ENCODE measurements around the gene FBXW11. TPM values are rescaled to one million over a fixed set of nuclear protein-coding genes. Genes with fewer than 3 reads are reported as not detected.

Gene FBXW11
- total RNA-seq, 1 experiment from 2014 or later = 69.2 TPM

DNA sequence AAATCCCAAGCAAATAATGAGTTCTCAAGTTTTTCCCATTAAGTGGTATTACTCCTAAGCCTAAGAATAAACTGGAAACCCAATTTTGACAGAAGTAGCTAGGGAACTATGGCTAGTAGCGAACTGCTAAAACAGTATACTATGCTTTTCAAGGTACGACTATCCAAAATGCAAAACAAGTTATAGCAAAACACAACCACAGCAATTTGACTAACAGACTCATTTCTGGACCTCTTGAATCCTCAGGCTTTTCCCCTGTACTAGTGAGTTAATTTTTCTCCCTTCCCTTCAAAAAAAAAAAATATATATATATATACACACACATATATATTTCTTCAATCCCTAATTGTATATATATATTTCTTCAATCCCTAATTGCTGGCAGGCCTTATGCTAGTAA is 7.3 kb downstream of the FBXW11 start:
- ChIA-PET POLR2A (ENCODE audit: unreplicated experiment) (no interaction called here), CTCF (no interaction called here)
- no peak overlapping the region for H3K4me3 ChIP-seq (ENCODE audit: low read length)
- no peaks in the 10 kb centered on the region for H3K9me2 ChIP-seq (replicated peaks; ENCODE audit: low read length)
- H3K27ac ChIP-seq (ENCODE audit: low read length) = no peak overlapping the region
- no peaks in the 10 kb centered on the region for H3K9me3 ChIP-seq (ENCODE audit: low read length)
- peaks cover 23% of the 10 kb centered on the region; the same call in 1 of the 2 replicates for H4K20me1 ChIP-seq (ENCODE audit: low read length)
- no peak for TF ChIP-seq EZH2 (IDR thresholded peaks at IDR 0.05; ENCODE audit: low read length, unreplicated experiment)
- no peak for TF ChIP-seq EZH2phosphoT487 (IDR thresholded peaks at IDR 0.05; ENCODE audit: borderline replicate concordance, low read length)
- TF ChIP-seq, protein P1, sequence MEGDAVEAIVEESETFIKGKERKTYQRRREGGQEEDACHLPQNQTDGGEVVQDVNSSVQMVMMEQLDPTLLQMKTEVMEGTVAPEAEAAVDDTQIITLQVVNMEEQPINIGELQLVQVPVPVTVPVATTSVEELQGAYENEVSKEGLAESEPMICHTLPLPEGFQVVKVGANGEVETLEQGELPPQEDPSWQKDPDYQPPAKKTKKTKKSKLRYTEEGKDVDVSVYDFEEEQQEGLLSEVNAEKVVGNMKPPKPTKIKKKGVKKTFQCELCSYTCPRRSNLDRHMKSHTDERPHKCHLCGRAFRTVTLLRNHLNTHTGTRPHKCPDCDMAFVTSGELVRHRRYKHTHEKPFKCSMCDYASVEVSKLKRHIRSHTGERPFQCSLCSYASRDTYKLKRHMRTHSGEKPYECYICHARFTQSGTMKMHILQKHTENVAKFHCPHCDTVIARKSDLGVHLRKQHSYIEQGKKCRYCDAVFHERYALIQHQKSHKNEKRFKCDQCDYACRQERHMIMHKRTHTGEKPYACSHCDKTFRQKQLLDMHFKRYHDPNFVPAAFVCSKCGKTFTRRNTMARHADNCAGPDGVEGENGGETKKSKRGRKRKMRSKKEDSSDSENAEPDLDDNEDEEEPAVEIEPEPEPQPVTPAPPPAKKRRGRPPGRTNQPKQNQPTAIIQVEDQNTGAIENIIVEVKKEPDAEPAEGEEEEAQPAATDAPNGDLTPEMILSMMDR (conservative IDR thresholded peaks at IDR 0.05; ENCODE audit: low read depth, low read length) = no peak
- H3K27me3 ChIP-seq (ENCODE audit: low read length) = no peaks in the 10 kb centered on the region
- peaks cover 19% of the 10 kb centered on the region for H3K36me3 ChIP-seq (ENCODE audit: low read depth, low read length)
- H2AFZ ChIP-seq (ENCODE audit: low read length) = no peak overlapping the region
- ATAC-seq (no peak), DNase-seq (no peak)
- H3F3A ChIP-seq (ENCODE audit: low read length, unreplicated experiment) = peaks cover 5% of the 10 kb centered on the region
- BruUV-seq (replicated peaks) = no TSS peak
- H3K9ac ChIP-seq (ENCODE audit: low read length) = no peak overlapping the region
- no peak overlapping the region for H3K4me2 ChIP-seq (ENCODE audit: low read length)
- H3K4me1 ChIP-seq (ENCODE audit: insufficient read depth, low read length) = peaks cover 45% of the 10 kb centered on the region
- intact Hi-C loops (cut with micrococcal nuclease) = loop anchor here (2.0 kb wide), 1 partner anchor 14 kb away; no protein-coding TSS in a partner anchor
- peaks cover 100% of the 10 kb centered on the region for H3K79me2 ChIP-seq (ENCODE audit: low read length)

DNA sequence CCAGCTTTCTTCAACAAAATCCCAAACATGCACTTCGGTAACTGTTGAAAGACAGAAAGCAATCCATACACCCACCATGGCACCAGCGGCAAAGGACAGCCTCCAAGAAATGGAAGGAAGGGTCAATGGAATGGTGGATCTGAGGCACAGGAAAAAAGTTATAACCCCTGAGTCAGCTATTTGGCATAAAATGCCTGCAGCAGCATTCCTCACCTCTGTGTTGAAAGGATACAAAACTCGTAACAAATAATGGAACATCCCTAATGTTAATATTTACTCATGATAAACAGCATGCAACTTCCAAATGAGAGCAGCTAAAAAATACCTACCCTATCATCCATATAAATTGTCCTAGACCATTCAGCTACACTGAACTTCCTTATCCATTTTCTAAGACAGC is 9.4 kb downstream of the FBXW11 start:
- no peaks in the 10 kb centered on the region for H3K9me3 ChIP-seq (ENCODE audit: low read length)
- no TSS peak for BruUV-seq (replicated peaks)
- ATAC-seq = peak; percentile 87
- H3K4me3 ChIP-seq (ENCODE audit: low read length) = peak overlapping the region; percentile 44
- peaks cover 28% of the 10 kb centered on the region for H3K36me3 ChIP-seq (ENCODE audit: low read depth, low read length)
- intact Hi-C loops (cut with micrococcal nuclease) = loop anchor here (1.0 kb wide), 1 partner anchor 8 kb away; no protein-coding TSS in a partner anchor
- H3K79me2 ChIP-seq (ENCODE audit: low read length) = peaks cover 100% of the 10 kb centered on the region
- peaks cover 5% of the 10 kb centered on the region for H3F3A ChIP-seq (ENCODE audit: low read length, unreplicated experiment)
- H3K27me3 ChIP-seq (ENCODE audit: low read length) = no peaks in the 10 kb centered on the region
- H3K4me1 ChIP-seq (ENCODE audit: insufficient read depth, low read length) = peaks cover 34% of the 10 kb centered on the region
- H4K20me1 ChIP-seq (ENCODE audit: low read length) = peaks cover 9% of the 10 kb centered on the region; the same call in 1 of the 2 replicates
- TF ChIP-seq, protein P1 (conservative IDR thresholded peaks at IDR 0.05; ENCODE audit: low read depth, low read length) = no peak
- TF ChIP-seq EZH2 (IDR thresholded peaks at IDR 0.05; ENCODE audit: low read length, unreplicated experiment) (no peak), EZH2phosphoT487 (IDR thresholded peaks at IDR 0.05; ENCODE audit: borderline replicate concordance, low read length) (no peak)
- peak overlapping the region; percentile 68 for H3K4me2 ChIP-seq (ENCODE audit: low read length)
- peak overlapping the region; percentile 58 for H3K27ac ChIP-seq (ENCODE audit: low read length)
- H3K9ac ChIP-seq (ENCODE audit: low read length) = no peak overlapping the region
- no peaks in the 10 kb centered on the region for H3K9me2 ChIP-seq (replicated peaks; ENCODE audit: low read length)
- DNase-seq = peak; percentile 81
- H2AFZ ChIP-seq (ENCODE audit: low read length) = 0 out of 2 replicates have a peak overlapping the region, but pooled peaks have one; percentile 5
- CTCF ChIA-PET = no interaction called here
- POLR2A ChIA-PET (ENCODE audit: unreplicated experiment) = interaction anchor here (1.0 kb wide), 1 partner anchor 9 kb away, joined by 3 read pairs; the partner anchor contains the start of gene FBXW11

DNA sequence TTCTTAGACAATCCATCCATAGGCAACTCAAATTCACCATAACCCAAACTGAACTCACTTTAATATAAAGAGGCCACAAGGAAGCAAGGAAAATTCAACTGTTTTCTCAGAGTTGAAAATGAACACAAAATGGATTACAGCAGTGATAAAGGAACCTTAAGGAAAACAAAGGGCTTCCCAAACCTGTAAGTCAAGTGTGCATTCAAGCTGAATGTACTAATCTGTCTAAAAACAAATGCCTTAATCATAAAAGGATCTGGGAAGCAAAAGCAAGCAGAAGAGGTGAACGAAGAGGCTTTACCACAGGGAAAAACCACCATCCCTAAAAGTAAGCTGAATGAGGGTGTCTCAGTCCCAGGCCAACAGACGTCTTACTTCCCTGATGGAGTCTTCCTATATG is 13.6 kb downstream of the FBXW11 start:
- TF ChIP-seq EZH2phosphoT487 (IDR thresholded peaks at IDR 0.05; ENCODE audit: borderline replicate concordance, low read length) (no peak), EZH2 (IDR thresholded peaks at IDR 0.05; ENCODE audit: low read length, unreplicated experiment) (no peak)
- TF ChIP-seq, protein P1 (conservative IDR thresholded peaks at IDR 0.05; ENCODE audit: low read depth, low read length) = no peak
- ChIA-PET CTCF (interaction anchor here (0.6 kb wide), 1 partner anchor 121 kb away, joined by 7 read pairs; no protein-coding TSS in a partner anchor), POLR2A (ENCODE audit: unreplicated experiment) (no interaction called here)
- Histone ChIP-seq H3K4me1 (ENCODE audit: insufficient read depth, low read length) (peaks cover 52% of the 10 kb centered on the region), H2AFZ (ENCODE audit: low read length) (no peak overlapping the region), H3K27ac (ENCODE audit: low read length) (no peak overlapping the region), H3K9me2 (replicated peaks; ENCODE audit: low read length) (no peaks in the 10 kb centered on the region; the same call in 1 of the 2 replicates), H3K79me2 (ENCODE audit: low read length) (peaks cover 95% of the 10 kb centered on the region), H3K4me3 (ENCODE audit: low read length) (no peak overlapping the region), H3F3A (ENCODE audit: low read length, unreplicated experiment) (peaks cover 8% of the 10 kb centered on the region), H3K4me2 (ENCODE audit: low read length) (no peak overlapping the region), H4K20me1 (ENCODE audit: low read length) (peaks cover 4% of the 10 kb centered on the region; the same call in 1 of the 2 replicates), H3K36me3 (ENCODE audit: low read depth, low read length) (peaks cover 33% of the 10 kb centered on the region), H3K9ac (ENCODE audit: low read length) (no peak overlapping the region), H3K27me3 (ENCODE audit: low read length) (no peaks in the 10 kb centered on the region), H3K9me3 (ENCODE audit: low read length) (no peaks in the 10 kb centered on the region)
- no TSS peak for BruUV-seq (replicated peaks)
- intact Hi-C loops (cut with micrococcal nuclease) = no loop called here
- ATAC-seq (no peak), DNase-seq (no peak)

Data from PC-3 (cell line).